Type B pancreatic cell (in vitro differentiated cells): ENCODE measurements around the gene MAP2K6. TPM values are rescaled to one million over a fixed set of nuclear protein-coding genes. Genes with fewer than 3 reads are reported as not detected.

Experiments used
- DNase-seq: peaks from one replicate; pipeline ENCODE4 v3.0.0; 2021; ENCODE audit warnings: mixed read lengths; ENCODE audit not compliant: unreplicated experiment; ENCODE audit errors: extremely low spot score
- H3K27ac Mint-ChIP-seq: 2 replicates; pipeline ENCODE4 v1.8.0; 2021; ENCODE audit warnings: mild to moderate bottlenecking, mixed read lengths
- H3K27me3 Mint-ChIP-seq: 2 replicates; pipeline ENCODE4 v1.8.0; 2021; ENCODE audit warnings: mixed read lengths
- H3K36me3 Mint-ChIP-seq: 2 replicates; pipeline ENCODE4 v1.8.0; 2021; ENCODE audit warnings: mixed read lengths
- H3K4me1 Mint-ChIP-seq: one replicate; pipeline ENCODE4 v1.8.0; 2021; ENCODE audit warnings: mixed read lengths; ENCODE audit not compliant: unreplicated experiment
- H3K4me3 Mint-ChIP-seq: 2 replicates; pipeline ENCODE4 v1.8.0; 2021; ENCODE audit warnings: mild to moderate bottlenecking, mixed read lengths
- H3K9me3 Mint-ChIP-seq: 2 replicates; pipeline ENCODE4 v1.8.0; 2021; ENCODE audit warnings: mixed read lengths
- CTCF ChIP-seq: fragments of 200-600 bp; sonication (generic); conservative IDR thresholded peaks from 2 replicates; pipeline ENCODE4 v1.5.0; 2021; ENCODE audit warnings: antibody characterized with exemption, mild to moderate bottlenecking
- total RNA-seq: library from RNA; stranded (reverse); gene quantifications from 2 replicates; pipeline ENCODE4 v1.2.1, GENCODE V29; 2021; ENCODE audit warnings: low replicate concordance

MAP2K6 gene
- total RNA-seq, 1 donor from 2014 or later, result 28.8 TPM

DNA sequence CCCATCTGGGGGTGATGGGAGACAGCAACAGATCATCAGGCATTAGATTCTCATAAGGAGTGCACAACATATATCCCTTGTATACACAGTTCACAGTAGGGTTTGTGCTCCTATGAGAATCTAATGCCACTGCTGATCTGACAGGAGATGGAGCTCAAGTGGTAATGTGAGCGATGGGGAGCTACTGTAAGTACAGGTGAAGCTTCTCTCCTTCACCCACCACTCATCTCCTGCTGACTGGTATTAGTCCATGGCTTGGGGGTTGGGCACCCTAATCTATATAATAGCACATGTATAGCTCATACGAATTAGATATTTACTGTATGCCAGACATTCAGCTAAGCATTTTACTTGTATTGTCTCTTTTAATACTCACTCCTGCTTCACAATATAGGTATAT, 101.7 kb downstream of the MAP2K6 start:
- Mint-ChIP-seq H3K4me1 (peaks cover 3% of the 10 kb centered on the region), H3K9me3 (no peaks in the 10 kb centered on the region), H3K27me3 (no peaks in the 10 kb centered on the region), H3K4me3 (no peak overlapping the region), H3K36me3 (peaks cover 37% of the 10 kb centered on the region), H3K27ac (no peak overlapping the region)
- no peak for DNase-seq
- TF ChIP-seq CTCF, result no peak

DNA sequence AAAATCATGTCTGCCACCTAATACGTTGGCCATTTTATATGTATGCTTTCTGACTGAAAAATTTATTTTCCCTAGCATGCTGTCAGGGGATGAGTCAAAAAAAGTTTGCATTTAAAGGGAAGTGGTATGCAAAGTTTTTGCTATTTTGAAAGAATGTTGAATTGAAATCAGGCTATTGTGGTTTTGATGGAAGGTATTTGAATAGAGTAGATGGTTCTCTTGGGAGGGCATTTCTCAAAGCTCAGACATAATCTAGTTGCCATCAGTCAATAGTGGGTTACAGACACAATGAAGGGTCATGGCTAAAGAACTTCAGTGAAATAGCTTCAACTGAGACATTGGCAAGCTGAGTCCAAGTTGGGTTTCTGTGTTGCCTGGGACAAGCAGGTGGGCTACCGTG, 102.4 kb downstream of the MAP2K6 start:
- Mint-ChIP-seq H3K9me3 (no peaks in the 10 kb centered on the region), H3K36me3 (peaks cover 39% of the 10 kb centered on the region), H3K4me3 (no peak overlapping the region), H3K27me3 (no peaks in the 10 kb centered on the region), H3K4me1 (no peaks in the 10 kb centered on the region), H3K27ac (no peak overlapping the region)
- no peak for DNase-seq
- TF ChIP-seq CTCF, result no peak

- H3K27ac Mint-ChIP-seq, result no peak overlapping the region
- H3K4me3 Mint-ChIP-seq, result no peak overlapping the region
- TF ChIP-seq CTCF, result no peak
- H3K36me3 Mint-ChIP-seq, result peaks cover 39% of the 10 kb centered on the region
- no peaks in the 10 kb centered on the region for H3K9me3 Mint-ChIP-seq
- no peak for DNase-seq
- no peaks in the 10 kb centered on the region for H3K27me3 Mint-ChIP-seq
- H3K4me1 Mint-ChIP-seq, result peaks cover 3% of the 10 kb centered on the region
Measured at GRCh38 chr17:69518951-69519350, 104.5 kb downstream of the MAP2K6 start.

- H3K36me3 Mint-ChIP-seq, result peaks cover 48% of the 10 kb centered on the region
- no peak for DNase-seq
- peaks cover 3% of the 10 kb centered on the region for H3K4me1 Mint-ChIP-seq
- H3K27ac Mint-ChIP-seq, result no peak overlapping the region
- TF ChIP-seq CTCF, result peak; percentile 82
- H3K9me3 Mint-ChIP-seq, result no peaks in the 10 kb centered on the region
- no peak overlapping the region for H3K4me3 Mint-ChIP-seq
- no peaks in the 10 kb centered on the region for H3K27me3 Mint-ChIP-seq
Measured at GRCh38 chr17:69523244-69523861, 108.9 kb downstream of the MAP2K6 start.

DNA sequence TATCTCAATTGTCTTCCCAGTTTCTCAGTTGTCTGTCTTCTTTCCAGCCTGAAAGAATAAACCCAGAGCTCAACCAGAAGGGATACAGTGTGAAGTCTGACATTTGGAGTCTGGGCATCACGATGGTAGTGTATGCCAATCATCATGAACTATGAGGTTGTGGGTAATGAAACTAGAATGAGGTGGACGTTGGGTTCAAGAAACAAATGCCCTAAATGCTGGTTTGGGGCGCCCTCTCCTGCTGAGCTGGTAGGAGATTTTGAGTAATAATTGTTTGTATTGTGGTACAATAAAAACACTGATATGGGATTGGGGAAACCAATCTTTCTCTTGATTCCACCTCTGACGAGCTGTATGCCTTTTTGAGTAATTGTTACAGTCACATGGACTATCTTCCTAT, 110.4 kb downstream of the MAP2K6 start:
- Mint-ChIP-seq H3K4me1 (peaks cover 3% of the 10 kb centered on the region), H3K4me3 (no peak overlapping the region)

More for the DNA sequence above, 110.4 kb downstream of the MAP2K6 start:
- H3K27ac Mint-ChIP-seq, result no peak overlapping the region
- no peak for TF ChIP-seq CTCF
- DNase-seq, result no peak
- H3K27me3 Mint-ChIP-seq, result no peaks in the 10 kb centered on the region
- H3K9me3 Mint-ChIP-seq, result no peaks in the 10 kb centered on the region
- peaks cover 37% of the 10 kb centered on the region for H3K36me3 Mint-ChIP-seq
